22Rv1 (cell line): ENCODE measurements around the gene MSI2.

Experiments
- ZFX ChIP-seq: fragments of 450-650 bp; IDR thresholded peaks from 2 replicates; pipeline ENCODE4 v1.6.1; 2017; ENCODE audit warnings: antibody characterized with exemption, borderline replicate concordance
- TF ChIP-seq, protein P1 (sequence below): fragments of 450-650 bp; IDR thresholded peaks from 2 replicates; pipeline ENCODE4 v1.5.1; 2017; ENCODE audit warnings: mild to moderate bottlenecking

DNA sequence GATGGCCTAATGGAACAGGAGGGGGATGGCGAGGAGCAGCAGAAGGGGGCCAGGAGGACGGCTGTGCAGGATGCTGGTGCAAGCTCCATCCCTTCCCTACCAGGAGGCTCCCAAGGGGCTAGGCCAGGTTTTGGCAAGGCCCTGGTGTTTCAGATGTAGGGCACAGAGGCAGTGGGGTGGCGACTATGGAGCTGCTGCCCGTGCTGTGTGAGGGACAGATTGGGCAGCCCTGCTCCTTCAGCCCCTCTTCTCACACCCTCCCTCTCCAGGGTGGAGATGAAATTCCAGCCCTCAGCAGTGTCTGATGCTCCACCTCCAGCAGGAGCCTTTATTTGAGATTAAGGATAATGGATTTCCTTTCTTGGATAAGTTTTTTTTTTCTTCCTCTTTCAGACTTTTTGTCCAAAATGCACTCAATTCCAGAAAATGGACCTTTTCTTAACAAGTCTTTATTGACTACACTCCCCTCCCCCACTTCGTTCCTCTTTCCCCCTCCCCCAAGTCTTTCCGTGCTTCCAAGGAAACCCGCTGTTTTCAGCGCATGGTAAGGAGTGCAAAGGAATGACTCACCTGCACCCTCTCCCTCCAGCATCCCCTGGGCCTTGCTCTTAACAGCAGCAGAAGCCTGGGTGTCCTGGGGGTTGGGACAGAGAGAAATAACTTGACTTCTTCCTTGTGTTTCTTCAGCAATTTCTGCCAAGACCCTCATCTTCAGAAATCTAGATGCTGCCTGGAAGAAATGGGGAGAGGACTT, 393.6 kb downstream of the MSI2 start:
- TF ChIP-seq, protein P1, sequence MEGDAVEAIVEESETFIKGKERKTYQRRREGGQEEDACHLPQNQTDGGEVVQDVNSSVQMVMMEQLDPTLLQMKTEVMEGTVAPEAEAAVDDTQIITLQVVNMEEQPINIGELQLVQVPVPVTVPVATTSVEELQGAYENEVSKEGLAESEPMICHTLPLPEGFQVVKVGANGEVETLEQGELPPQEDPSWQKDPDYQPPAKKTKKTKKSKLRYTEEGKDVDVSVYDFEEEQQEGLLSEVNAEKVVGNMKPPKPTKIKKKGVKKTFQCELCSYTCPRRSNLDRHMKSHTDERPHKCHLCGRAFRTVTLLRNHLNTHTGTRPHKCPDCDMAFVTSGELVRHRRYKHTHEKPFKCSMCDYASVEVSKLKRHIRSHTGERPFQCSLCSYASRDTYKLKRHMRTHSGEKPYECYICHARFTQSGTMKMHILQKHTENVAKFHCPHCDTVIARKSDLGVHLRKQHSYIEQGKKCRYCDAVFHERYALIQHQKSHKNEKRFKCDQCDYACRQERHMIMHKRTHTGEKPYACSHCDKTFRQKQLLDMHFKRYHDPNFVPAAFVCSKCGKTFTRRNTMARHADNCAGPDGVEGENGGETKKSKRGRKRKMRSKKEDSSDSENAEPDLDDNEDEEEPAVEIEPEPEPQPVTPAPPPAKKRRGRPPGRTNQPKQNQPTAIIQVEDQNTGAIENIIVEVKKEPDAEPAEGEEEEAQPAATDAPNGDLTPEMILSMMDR = no peak
- TF ChIP-seq ZFX = no peak
